COLO668 (cell line): Measurements from ENCODE around the gene RFWD3.
"Not testable (repeated sequence)": the region's sequence is repeated elsewhere in the genome, so short reads cannot be mapped to it uniquely, and the experiment has no call there.

Experiments
- DNase-seq: peaks from one replicate; lab custom pipeline; 2025; ENCODE audit not compliant: unreplicated experiment; lab: John Stamatoyannopoulos, UW

Gene RFWD3

DNA sequence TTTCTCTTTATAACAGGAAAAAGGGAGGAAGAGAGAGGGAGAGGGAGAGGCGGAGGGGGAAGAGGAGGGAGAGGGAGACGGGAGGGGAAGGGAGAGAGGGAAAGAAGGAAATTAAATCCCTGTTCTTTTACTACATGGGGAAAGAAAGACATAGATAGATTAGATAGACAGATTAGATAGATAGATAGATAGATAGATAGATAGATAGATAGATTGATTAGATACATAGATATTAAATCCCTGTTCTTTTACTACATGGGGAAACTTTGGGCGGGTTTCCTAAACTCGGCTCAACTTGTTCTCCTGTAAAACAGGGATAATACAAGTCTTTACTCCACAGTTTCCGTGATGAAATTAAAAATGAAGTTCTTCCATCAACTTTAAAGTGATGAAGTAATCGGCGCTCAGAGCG, 661 bp downstream of the RFWD3 start:
- no peak for DNase-seq

DNA sequence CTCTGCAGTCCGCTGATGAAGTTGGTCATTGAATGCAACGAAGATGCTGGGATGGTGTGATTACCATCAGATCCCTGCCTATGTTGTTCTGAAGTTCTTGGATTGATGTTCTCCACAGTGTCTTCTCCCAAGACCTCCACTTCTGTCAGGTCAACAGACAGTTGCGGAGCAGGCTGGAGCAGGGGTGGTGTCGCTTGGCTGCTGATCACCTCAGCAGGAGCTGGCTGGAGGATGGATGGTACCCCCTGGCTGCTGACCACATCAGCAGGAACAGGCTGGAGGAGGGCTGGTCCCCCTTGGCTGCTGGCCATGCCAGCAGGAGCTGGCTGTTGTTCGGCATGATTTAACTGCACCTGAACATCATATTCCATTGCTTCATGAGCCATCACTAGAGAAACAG, 5.6 kb downstream of the RFWD3 start:
- DNase-seq: no peak

DNA sequence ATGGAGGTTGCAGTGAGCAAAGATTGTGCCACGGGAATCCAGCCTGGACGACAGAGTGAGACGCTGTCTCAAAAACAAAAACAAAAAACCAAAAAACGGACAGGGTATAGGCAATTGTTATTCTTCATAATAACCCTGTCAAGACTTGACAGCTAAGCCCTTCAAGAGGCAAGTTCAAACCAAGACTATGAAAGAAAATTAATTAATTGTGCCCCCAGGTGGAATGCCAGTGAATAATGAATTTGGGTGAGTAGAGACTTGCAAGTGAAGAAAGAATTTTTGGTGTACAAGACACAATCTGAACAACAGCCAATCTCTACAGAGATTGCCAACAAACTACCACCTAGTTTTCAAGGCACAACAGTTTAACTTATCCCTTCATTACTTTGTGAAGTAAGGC, 6.3 kb downstream of the RFWD3 start:
- no peak for DNase-seq

DNA sequence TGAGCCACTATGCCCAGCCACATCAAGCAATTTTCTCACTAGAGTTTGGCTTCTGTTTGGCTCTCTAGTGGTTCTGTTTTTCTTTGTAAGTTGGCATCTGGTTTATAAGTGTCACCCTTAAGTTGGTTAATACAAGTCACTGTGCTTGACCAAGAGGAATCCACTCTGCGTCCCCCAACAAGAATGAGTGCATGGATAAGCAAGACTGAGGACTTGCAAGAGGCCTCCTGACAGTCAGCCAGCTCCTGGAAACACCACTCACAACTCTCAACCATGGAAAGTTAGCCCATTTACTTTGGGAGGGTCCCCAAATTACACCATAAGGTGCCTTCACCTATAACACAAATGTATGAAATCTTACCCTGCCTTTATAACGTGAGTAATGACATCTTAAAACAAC, 7.6 kb downstream of the RFWD3 start:
- DNase-seq: no peak

DNA sequence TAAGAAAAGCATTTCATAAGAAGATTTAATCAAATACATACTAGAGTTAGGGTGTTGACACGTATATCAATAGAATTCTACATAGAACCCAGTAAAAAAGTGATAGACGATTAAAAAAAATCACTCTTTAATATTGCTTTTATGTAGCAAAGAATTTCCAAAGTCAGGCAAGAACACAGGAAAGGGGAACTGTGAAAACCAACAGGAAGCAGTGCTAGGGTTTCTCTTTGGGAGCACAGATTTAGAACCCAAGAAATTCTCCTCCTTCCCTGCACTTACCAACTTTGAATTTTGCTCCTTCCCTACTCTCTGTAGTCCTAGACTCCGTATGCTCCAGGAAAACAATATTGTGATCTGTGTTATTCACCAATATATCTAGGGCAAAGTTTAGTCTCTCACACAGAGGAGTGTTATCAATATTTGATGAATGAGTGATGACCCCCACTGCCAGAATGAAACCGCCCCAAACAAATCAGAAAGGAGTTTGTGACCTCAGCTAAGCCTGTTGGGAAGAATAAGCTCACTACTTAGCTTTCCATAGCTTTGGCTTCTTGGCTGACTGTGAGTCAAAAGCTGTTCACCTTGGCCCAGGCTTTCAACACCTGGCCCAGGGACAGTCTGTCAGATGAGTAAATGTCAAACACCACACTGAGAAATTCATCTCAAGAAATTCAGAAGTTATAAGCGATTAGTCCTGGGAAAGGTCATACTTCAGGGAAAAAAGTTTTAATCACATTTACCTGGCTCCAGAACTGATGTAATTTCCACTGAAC, 8.6 kb downstream of the RFWD3 start:
- DNase-seq: no peak

DNA sequence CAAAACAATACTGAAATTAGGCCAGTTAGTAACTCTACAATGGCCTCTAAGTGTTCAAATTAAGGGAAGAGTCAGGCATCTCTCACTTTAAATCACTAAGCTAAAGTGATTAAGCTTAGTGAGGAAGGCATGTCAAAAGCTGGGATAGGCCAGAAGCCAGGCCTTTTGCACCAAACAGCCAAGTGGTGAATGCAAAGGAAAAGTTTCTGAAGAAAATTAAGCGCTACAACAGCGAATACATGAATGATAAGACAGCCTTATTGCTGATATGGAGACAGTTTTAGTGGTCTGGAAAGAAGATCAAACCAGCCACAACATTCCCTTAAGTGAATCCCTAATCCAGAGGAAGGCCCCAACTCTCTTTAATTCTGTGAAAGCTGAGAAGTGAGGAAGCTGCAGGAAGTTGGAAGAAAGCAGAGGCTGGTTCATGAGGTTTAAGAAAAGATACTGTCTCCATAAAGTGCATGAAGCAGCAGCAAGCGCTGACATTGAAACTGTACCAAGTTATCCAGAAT, 12.1 kb downstream of the RFWD3 start:
- DNase-seq: no peak

DNA sequence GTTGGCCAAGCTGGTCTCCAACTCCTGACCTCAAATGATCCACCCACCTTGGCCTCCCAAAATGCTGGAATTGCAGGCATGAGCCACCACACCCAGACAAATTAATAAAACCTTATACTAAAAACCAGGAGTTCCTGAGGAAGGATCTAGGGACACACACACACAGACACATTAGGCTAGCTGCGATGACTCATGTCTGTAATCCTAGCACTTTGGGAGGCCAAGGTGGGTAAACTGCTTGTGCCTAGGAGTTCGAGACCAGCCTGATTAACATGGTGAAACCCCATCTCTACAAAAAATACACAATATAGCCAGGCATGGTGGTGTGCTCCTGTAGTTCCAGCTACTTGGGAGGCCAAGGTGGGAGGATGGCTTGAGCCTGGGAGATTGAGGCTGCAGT, 13.8 kb downstream of the RFWD3 start:
- DNase-seq: not testable (repeated sequence)

DNA sequence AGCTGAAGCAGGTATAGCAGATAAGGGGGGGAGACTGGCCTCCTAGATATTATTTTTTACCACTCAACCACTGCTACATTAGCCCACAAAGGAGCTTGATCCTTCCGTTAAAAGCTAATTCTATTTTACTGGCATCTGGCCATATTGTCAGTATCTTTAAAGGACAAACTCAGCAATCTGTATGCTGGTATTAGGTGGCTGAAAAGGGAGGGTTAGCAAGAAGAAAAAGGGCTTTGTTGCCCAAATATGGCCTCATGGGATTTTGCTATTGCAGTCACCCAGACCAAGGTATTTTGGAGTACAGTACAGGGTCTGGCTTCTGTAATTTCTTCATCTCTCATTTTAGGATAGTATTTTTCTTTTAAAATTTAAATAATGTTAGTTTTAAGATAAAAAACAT, 14.4 kb downstream of the RFWD3 start:
- DNase-seq: no peak

DNA sequence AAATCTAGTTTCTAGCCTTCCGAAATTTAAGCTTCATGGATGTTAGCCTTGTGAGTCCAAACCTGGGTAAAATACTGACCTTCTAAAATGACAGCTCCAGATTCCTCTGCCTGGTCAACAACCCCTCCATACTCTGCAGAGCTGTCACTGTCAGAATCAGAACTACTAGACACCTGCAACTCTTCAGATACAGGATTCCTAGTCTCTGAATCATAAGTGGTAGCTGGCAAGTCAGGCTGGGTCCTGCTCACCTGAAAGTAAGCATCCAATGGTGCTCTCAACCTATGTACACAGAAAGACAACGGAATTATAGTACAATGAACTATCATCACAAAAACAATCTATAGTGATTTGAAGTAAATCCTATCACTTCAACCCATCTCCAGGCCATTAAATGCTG, 14.8 kb downstream of the RFWD3 start:
- DNase-seq: no peak

DNA sequence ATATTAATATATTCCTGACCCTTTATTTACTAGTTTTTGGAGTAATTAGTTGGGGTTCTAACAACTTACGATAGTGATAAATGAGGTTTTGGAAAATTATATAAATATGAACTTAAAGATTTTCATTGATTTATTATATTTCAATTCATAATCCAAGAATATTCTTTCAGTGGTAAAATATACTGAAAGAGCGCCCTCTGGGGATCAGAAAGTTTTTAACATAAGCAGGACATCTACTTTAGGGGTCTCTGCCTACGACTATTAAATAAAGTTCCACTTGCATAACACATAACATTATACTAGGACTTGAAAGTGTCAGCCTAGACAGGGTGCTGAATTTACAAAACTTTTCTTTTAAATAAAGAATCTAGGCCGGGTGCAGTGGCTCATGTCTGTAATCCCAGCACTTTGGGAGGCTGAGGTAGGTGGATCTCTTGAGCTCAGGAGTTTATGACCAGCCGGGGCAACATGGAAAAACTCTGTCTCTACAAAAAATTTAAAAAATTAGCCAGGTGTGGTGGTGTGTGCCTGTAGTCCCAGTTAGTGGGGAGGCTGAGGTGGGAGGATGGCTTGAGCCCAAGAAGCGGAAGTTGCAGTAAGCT, 15.6 kb downstream of the RFWD3 start:
- no peak for DNase-seq

DNA sequence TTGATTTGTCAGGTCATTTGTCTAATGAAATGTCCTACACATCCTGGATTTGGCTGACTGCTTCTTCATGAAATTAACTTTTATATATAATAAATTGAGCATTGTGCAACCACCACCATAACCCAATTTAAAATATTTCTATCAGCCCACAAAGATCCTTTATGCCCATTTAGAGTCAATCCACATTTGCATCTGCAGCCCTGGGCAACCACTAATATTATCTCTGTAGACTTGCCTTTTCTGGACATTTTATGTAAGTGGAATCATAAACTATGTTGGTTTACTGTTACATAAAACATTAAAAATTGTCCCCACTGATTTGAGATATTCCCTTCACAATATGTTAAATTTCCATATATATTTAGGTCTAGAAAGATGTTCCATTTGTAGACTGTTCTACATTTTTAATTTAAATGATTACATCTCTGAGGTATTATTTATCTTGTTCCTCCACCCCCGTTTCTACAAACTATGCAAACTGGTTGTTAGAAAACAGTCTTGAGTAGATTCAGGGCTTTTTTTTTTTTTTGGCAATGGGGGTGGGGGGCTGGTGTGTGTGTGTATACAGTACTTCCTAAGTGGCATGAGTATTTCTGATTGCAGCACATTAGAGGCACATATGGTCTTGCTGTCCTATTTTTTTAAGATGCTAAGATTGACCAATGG, 16.7 kb downstream of the RFWD3 start:
- DNase-seq: no peak

DNA sequence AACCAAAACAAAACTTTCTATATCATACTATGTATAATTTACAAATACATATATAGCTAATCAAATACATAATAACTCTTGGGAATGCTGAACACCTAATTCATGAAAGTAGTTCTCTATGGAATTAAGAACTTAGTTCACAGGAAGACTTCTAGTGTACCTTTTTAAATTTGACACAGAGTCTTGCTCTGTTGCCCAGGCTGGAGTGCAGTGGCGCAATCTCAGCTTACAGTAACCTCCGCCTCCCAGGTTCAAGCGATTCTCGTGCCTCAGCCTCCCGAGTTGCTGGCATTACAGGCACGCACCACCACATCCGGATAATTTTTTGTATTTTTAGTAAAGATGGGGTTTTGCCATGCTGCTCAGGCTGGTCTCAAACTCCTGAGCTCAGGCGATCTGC, 24.7 kb downstream of the RFWD3 start:
- DNase-seq: no peak

DNA sequence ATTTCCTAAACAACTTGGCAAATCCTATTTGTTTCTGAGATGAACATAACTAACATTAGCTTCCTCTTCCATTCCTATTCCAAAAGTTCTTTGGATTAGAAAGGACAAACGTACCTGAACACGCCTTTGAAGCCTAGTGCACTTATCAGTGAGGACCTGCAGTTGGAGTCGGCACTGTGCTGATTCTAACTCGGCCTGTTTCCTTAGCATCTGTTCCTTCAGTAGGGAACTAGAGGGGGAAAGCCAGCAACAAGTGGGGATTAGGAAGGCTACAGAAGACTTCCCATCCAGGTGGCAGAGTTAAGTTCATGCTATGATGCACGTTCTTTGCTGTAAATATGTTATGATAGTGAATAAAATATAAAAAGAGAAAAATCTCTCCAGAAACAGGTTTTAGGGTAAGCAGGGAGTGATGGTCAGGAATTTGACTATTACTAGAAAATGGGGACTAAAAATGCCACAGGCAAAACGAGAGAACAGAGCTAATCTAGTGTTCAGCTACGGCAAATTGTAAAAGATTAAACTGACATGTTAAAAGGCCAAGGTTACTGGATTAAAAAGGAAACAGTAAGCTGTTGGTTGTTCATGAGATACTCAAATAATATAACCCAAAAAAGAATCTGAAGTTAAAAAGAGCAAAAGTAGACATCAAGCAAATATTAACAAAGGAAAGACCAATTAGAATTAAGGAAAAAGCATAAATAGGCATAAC, 28.8 kb downstream of the RFWD3 start:
- no peak for DNase-seq

DNA sequence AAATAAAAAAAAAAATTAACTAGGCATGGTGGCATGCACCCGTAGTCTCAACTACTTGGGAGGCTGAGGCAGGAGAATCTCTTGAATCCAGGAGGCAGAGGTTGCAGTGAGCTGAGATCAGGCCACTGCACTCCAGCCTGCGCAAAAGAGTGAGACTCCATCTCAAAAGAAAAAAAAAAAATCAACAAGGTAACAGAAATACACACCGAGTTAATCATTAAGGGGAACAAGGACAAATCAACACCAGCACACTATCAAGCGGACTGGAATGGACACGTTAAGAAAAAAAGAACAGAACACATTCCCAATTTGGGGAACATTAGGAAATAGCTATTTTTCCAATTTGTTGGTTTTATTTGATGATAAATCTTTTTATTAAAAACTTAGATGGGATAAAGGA, 31.4 kb downstream of the RFWD3 start:
- DNase-seq: no peak

DNA sequence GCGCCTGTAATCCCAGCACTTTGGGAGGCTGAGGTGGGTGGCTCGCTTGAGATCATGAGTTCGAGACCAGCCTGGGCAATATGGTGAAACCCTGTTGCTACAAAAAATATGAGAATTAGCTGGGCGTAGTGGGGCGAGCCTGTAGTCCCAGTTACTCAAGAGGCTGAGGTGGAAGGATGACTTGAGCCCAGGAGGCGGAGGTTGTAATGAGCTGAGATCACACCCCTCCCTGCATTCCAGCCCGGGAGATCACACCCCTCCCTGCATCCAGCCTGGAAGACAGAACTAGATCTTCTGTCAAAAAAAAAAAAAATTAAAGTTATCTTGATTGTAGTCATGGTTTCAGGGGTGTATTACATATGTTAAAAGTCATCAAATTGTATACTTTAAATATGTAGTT, 33.0 kb downstream of the RFWD3 start:
- no peak for DNase-seq

DNA sequence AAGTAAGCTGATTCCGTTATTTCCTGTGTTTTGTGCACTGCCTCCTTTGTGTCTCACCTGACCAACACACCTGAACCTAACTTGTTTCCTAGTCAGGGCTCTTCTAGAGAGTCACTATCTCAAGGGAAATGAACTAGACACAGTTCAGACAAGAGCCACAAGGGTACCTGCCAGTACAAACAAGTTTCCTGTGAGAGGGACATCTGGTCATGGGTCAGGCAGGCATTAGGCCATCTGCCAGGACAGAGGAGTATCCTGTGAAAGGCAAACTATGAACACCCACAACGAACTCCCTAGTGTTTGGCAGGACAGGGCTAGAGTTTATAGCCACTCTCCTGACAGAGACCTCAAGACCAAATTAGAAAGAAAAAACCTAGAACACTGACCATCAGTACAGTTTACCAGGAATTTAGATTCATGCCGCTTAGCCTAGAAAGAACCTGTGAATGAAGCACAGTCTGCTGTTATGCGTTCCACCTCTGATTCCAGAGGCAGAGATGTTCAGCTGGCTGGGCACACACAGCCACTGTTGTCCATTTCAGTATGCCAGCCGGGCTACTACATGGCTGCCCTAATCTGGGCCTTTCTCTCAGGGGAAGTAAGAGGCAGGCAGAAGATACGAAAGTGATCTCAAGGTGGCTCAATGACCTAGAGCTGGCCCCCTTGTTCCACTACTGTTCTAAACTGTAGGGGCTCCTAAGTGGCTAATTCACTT, 39.0 kb downstream of the RFWD3 start:
- no peak for DNase-seq

DNA sequence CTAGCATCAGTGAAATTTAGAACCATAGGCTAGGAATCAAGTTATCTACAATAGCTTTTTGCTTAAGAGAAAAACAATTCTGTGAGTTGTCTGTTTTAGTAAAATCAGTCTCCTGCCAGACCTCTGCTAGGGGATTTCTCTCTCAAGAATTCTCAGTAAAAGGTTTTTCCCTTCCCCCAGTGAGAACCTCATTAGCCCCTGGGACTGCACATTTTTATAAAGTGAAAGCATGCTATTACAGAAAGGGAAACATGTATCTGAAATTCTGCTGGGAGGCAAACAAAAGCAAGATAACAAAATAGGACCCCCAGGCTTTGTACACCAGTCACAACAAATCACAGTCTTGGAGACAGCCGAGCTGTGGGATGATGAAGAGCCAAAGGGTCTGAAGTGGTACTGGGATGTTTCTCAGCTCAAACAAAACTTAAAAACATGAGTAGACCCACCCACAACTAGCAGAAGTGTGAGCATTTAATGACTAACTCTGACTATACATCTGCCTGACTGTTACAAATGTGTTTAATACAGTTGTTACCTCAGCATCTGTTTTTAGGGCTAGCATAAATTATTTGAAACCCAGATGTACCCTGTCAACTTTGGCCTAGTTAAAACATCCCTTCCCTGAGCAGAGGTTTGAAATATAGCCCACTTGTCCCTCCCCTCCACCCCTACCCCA, 39.8 kb downstream of the RFWD3 start:
- no peak for DNase-seq

DNA sequence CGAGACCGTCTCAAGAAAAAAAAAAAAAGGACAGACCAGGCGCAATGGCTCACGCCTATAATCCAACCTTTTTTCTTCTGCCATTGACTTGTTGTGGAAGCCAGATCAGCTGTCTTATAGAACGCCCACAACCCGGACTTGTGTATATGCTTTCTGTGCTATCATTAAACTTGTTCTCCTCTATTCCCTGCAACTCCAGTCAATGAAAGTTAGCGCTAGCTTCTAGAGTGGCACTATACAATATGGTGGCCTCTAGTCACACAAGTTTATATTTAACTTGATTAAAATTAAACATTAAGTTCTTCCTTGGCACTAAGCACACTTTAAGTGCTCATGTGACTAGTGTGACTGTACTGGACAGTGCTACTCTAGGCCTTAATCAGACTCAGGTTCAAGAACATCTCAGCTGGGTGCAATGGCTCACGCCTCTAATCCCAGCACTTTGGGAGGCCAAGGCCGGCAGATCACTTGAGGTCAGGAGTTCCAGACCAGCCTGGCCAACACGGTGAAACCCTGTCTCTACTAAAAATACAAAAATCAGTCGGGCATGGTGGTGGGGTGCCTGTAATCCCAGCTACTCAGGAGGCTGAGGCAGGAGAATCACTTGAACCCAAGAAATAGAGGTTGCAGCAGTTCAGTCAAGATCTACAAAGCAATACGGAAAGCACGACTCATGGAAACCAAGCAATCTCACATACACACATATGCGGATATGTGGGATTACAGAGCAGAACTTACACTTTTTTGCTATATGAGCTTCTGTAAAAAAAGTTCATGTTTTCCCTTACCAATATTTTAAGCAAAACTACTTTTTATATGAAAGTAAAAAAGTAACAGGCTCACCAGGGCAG, 41.0 kb downstream of the RFWD3 start:
- no peak for DNase-seq

DNA sequence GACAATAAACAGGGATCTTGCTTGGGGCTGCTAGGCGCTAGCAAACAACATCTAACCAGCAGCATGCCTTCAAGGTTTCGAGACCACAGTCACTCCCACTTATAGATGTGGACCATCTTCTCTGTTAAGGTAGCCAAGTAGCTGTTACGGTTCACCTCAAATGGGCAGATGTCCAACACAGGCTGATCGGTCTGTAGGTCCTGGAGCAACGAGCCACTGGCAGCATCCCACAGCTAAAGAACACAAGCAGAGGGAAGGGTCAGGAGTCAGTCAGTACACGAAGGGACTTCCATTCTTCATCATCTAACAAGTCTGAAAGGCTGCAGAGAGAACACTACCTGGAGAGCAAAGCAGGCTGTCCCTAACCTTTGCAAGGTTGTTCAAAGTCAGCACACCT, 42.8 kb downstream of the RFWD3 start:
- no peak for DNase-seq
